Ammon's horn (tissue), 1 donor: Measurements from ENCODE around the gene MDM2.

Experiments
- DNase-seq: peaks from one replicate; pipeline ENCODE4 v3.0.0-alpha.2; 2016; ENCODE audit warnings: low spot score

The MDM2 gene

GRCh38 chr12:68807576-68808387 is at the start of gene MDM2:
MDM2 (plus strand) TSS chr12:68808177; CDS start chr12:68808478, 301 bp downstream.
- DNase-seq = peak; percentile 91

GRCh38 chr12:68759852-68760251 is 48.1 kb upstream of the MDM2 start:
- DNase-seq = no peak

DNA sequence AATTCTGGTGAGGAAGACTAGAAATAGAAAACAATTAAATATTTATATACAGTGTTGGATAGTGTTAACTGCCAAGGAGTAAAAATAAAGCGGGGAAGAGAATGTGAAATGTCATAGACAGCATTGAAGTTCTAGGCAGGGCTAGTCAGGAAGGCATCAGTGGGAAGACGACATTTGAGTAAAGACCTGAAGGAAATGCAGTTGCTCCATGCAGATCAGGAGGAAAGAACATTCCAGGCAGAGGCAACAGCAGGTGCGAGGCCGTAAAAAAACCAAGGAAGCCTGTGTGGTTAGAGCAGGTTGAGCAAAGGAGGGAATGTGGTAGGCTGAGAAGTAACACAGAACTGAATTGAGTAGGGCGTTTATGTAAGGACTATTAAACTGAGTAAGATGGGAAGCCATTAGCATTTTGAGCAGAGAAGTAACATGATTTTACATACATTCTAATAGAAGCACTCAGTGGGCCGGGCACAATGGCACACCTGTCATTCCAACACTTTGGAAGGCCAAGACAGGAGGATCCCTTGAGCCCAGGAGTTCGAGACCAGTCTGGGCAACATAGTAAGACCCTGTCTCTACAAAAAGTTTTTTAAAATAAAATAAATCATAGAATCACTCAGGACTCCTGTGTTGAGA is 47.1 kb upstream of the MDM2 start:
- DNase-seq = no peak

GRCh38 chr12:68761442-68761812 is 46.5 kb upstream of the MDM2 start:
- no peak for DNase-seq

DNA sequence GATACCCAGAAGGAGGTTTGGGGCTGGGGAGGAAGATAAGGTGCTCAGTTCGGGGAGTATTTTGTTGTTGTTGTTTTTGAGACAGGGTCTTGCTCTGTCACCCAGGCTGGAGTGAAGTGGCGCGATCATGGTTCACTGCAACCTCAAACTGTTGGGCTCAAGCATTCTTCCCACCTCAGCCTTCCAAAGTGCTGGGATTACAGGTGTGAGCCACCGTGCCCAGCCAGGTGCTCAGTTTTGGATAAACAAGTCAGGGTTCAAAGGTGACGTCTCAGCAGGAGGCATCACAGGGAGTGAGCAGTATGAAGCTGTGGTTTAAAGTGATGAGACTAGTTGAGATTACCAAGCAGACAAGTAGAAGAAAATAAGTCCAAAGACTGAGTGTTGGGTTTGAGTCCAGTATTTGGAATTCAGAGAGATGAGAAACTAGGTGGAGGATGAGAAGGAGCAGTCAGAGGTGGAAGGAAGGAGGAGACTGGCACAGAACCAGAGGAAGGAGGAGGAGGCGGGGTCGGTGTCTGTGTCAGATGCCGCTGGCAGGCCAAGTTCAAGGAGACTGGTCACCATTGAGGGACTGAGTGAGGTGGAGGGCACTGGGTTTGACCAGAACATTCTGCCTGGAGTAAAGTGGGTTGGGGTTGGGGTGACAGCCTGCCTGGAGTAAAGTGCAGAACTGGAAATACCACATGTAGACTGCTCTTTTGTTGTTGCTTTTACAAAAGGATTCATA is 45.9 kb upstream of the MDM2 start:
- no peak for DNase-seq

DNA sequence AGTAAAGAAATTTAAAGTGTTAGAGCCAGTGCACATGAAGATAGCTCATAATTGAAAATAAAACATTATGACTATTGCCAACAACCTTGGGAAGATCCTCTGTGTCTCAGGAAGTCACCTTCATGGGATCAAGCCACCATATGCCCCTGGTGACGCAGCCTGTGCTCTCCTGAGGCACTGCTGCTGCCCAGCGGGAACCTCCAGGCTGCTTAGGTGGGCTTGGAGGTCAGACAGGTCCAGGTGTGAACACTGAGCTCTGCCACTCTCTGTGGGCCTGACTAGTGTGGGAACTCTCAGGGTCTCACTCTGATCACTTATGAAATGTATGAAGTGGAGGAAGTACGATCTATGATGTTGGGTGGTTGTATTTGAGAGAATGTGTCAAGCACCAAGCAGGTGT is 45.3 kb upstream of the MDM2 start:
- no peak for DNase-seq

GRCh38 chr12:68765696-68766095 is 42.3 kb upstream of the MDM2 start:
- no peak for DNase-seq

GRCh38 chr12:68766646-68767045 is 41.3 kb upstream of the MDM2 start:
- no peak for DNase-seq

GRCh38 chr12:68767191-68767590 is 40.8 kb upstream of the MDM2 start:
- DNase-seq = no peak

- DNase-seq = no peak
These were observed 39.5 kb upstream of the MDM2 start for GRCh38 chr12:68768431-68768939.

DNA sequence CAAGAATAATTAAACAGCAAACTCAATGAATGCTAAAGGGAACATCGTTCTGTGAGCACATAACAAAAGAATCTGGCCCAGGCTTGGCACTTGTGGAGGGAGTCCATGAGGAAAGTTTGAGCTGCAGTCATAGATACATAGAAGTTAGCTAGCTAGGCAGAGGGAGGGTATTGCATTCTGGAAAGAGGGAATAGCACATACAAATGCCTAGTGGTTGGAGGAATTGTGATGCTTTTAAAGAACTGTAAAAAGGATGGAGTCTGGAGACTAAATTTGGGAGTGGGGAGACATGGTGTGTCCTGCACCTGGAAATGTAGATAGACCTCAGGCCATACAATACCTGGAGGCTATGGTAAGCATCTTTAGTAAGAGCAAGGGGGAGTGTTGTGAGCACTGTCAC is 38.0 kb upstream of the MDM2 start:
- no peak for DNase-seq

DNA sequence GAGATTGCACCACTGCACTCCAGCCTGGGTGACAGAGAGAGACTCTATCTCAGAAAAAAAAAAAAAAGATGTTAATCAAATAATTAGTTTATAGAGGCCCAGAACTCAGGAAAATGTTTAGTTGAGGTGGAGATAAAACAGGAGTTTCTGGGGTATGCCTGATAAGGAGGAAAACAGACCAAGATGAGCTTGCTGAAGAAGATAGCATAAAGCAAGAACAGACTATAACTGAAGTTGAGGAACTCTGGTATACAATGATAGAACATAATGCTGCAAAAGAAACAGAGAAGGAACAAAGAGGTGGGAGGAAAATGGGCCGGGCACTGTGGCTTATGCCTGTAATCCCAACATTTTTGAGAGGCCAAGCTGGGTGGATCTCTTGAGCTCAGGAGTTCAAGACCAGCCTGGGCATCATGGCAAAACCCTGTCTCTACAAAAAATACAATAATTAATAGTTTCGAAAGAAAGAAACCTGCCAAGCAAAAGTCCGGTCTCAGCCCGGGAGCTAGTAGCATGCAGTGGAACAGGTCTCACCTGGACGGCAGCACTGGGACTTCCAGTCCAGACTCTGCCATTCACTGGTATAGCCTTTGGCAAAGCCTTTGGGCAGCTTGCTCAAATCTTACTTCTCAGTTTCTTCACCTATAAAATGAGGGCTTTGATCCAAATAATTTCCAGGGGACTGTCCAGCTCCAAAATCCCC is 36.6 kb upstream of the MDM2 start:
- DNase-seq = no peak

DNA sequence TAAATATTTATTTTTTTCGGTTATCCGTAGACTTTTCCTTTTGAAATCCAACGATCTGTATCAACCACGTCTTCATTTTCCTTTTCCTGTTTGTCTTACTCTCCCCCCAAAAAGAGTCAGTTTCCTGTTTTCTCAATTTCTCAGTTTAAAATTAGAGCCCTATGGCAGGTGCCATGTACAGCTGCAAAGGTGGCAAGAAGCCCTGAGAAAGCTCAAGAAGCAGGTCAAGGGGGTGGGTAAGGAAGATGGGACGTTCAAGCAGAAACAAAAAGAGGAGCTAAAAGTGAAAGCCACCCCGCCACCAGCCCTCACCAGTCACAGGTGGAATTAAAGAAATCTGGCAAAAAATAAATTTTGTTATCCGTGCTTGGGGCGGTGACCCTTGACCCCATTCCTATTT is 35.3 kb upstream of the MDM2 start:
- no peak for DNase-seq

DNA sequence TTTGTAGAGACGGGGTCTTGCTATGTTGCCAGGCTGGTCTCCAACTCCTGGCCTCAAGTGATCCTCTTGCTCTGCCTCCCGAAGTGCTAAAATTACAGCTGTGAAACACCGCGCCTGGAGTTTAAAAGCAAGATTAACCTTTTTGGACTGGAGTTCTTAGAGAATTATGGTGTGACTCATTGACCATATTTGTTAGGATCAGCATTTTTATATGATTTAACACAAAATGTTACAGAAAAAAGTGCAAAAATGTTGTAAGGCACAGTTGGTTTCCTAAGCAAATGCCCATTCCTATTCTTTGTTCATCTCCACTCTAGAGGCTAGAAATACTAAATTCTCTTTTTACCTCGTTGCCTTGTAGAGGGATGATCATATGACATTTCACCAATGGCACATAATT is 34.4 kb upstream of the MDM2 start:
- no peak for DNase-seq

DNA sequence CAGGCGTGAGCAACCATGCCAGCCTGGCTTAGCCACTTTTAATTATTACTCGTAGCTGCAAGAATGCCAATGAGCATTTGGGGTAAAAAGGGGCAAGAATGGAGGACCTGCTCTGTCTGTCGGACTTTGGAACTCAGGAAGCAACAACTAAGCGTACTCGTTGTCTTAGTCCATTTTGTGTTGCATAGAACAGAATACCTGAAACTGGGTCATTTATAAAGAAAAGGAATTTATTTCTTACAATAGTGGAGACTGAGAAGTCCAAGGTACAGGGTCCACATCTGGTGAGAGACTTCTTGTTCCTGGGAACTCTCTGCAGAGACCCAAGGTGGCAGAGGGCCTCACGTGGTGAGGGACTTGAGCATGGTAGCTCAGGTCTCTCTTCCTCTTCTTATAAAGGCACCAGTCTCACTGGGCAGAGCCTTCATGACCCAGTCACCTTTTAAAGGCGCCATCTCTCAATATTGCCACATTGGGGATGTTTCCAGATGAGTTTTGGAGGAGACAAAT is 32.8 kb upstream of the MDM2 start:
- DNase-seq = no peak

GRCh38 chr12:68776976-68777610 is 30.9 kb upstream of the MDM2 start:
- DNase-seq = no peak

GRCh38 chr12:68779280-68779679 is 28.7 kb upstream of the MDM2 start:
- no peak for DNase-seq

- DNase-seq = no peak
These were observed 27.2 kb upstream of the MDM2 start for GRCh38 chr12:68780731-68781130.

- DNase-seq = no peak
These were observed 26.2 kb upstream of the MDM2 start for GRCh38 chr12:68781728-68782127.

DNA sequence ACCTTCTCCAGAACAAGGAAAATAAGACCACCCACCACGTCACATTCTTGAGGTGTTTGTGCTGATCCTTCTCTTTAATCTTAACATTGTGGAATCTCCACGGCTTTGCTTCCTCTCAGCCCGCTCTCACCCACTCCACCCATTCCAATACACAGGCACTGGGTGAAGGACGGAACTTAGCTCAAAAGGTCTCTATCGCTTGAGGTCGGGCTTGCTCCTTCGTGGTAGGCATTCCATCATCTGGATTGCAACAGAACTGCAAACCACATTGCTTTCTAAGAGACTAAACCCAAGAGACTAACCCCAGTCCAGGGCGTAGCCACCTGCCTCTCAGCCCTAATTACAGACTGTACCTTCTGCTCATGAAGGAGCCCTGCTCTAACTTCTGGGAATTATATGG is 24.0 kb upstream of the MDM2 start:
- peak; percentile 34 for DNase-seq

DNA sequence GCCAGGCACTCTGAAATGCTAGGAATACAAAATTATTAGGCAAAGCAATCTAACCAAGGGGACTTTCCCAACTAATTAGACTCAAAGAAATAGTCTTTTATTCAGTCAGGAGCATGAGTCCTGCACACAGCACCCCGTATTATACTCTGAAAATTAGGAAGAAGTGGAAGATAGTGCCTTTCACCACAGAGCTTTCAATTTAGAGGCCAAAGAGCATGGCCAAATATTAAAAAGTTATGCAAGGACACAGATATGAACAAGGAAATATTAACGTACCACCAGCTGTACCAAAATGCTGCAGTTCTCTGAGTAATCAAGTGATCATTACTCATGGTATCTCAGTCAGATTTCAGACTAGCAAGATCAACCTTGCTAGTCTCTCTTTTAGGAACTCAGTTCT is 22.6 kb upstream of the MDM2 start:
- DNase-seq = no peak

GRCh38 chr12:68785823-68786222 is 22.2 kb upstream of the MDM2 start:
- DNase-seq = no peak
